Measurements from ENCODE around the gene IL12RB2. TPM values are rescaled to one million over a fixed set of nuclear protein-coding genes. Genes with fewer than 3 reads are reported as not detected.

The IL12RB2 gene
- total RNA-seq, 1 experiment from 2014 or later: not detected

DNA sequence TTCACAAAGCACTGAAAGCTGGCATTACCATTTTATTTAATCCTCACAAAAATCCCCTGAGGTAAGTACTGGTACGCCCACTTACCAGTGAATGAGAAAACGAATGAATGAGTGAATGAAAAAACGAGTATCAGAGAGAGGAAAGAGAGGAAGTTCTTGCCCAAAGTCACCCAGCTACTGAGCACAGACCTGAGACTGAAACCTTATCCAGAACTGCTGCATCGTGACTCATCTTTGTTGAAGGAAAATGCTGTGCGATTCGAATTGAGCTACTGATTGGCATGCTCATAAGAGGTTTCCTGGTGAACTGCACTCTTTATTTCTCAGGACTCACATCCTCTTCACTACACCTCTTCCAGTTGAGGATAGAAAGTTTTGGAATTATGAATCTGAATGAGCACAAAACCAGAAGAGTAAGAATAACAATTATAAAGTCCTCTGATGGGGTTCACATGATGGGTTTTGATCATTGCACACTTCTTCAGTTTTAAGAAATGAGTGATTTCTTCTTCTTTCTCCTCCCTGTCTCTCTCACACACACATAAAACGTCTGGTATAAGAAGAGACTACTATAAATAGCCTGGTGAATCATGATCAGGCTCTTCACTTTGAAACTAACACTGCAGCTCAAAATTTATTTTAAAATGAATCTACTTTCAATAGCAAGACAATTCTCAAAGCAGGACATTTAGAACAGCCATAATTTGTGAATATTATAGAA lies 32.1 kb downstream of the IL12RB2 start:
- CTCF ChIA-PET: interaction anchor here (1.2 kb wide), 1 partner anchor 127 kb away, joined by 3 read pairs; no protein-coding TSS in a partner anchor
- no TSS peak for BruUV-seq (replicated peaks)
- TF ChIP-seq CTCF (IDR thresholded peaks at IDR 0.05; ENCODE audit: unreplicated experiment): no peak
- Mint-ChIP-seq H3K9me3 (ENCODE audit: low read depth, unreplicated experiment) (no peaks in the 10 kb centered on the region), H3K4me3 (ENCODE audit: low read depth, unreplicated experiment) (no peak overlapping the region), H3K27ac (ENCODE audit: unreplicated experiment) (no peak overlapping the region), H3K4me1 (ENCODE audit: low read depth, unreplicated experiment) (no peaks in the 10 kb centered on the region), H3K27me3 (ENCODE audit: unreplicated experiment) (no peaks in the 10 kb centered on the region), H3K36me3 (ENCODE audit: insufficient read depth, unreplicated experiment) (no peaks in the 10 kb centered on the region)
- intact Hi-C loops (cut with micrococcal nuclease; ENCODE audit: unreplicated experiment): loop anchor here (10.0 kb wide), 1 partner anchor 105 kb away; no protein-coding TSS in a partner anchor
- no peak for DNase-seq

GRCh38 chr1:67342076-67342890 lies 34.6 kb downstream of the IL12RB2 start:
- CTCF ChIA-PET: no interaction called here
- Mint-ChIP-seq H3K36me3 (ENCODE audit: insufficient read depth, unreplicated experiment) (peaks cover 4% of the 10 kb centered on the region), H3K4me1 (ENCODE audit: low read depth, unreplicated experiment) (no peaks in the 10 kb centered on the region), H3K9me3 (ENCODE audit: low read depth, unreplicated experiment) (no peaks in the 10 kb centered on the region), H3K4me3 (ENCODE audit: low read depth, unreplicated experiment) (no peak overlapping the region), H3K27me3 (ENCODE audit: unreplicated experiment) (no peaks in the 10 kb centered on the region), H3K27ac (ENCODE audit: unreplicated experiment) (no peak overlapping the region)
- BruUV-seq (replicated peaks): no TSS peak
- DNase-seq: no peak
- TF ChIP-seq CTCF (IDR thresholded peaks at IDR 0.05; ENCODE audit: unreplicated experiment): no peak
- intact Hi-C loops (cut with micrococcal nuclease; ENCODE audit: unreplicated experiment): loop anchor here (10.0 kb wide), 1 partner anchor 107 kb away; no protein-coding TSS in a partner anchor

- no peak overlapping the region for H3K4me3 Mint-ChIP-seq (ENCODE audit: low read depth, unreplicated experiment)
- no peak overlapping the region for H3K27ac Mint-ChIP-seq (ENCODE audit: unreplicated experiment)
- intact Hi-C loops (cut with micrococcal nuclease; ENCODE audit: unreplicated experiment): loop anchor here (10.0 kb wide), 1 partner anchor 111 kb away; no protein-coding TSS in a partner anchor
- H3K9me3 Mint-ChIP-seq (ENCODE audit: low read depth, unreplicated experiment): no peaks in the 10 kb centered on the region
- CTCF ChIA-PET: no interaction called here
- no peaks in the 10 kb centered on the region for H3K27me3 Mint-ChIP-seq (ENCODE audit: unreplicated experiment)
- no peaks in the 10 kb centered on the region for H3K4me1 Mint-ChIP-seq (ENCODE audit: low read depth, unreplicated experiment)
- no peak for DNase-seq
- no peak for TF ChIP-seq CTCF (IDR thresholded peaks at IDR 0.05; ENCODE audit: unreplicated experiment)
- BruUV-seq (replicated peaks): no TSS peak
- H3K36me3 Mint-ChIP-seq (ENCODE audit: insufficient read depth, unreplicated experiment): peaks cover 4% of the 10 kb centered on the region
These were observed 37.9 kb downstream of the IL12RB2 start for GRCh38 chr1:67345556-67345955.

GRCh38 chr1:67346982-67347381 lies 39.3 kb downstream of the IL12RB2 start:
- Mint-ChIP-seq H3K27ac (ENCODE audit: unreplicated experiment) (no peak overlapping the region), H3K9me3 (ENCODE audit: low read depth, unreplicated experiment) (no peaks in the 10 kb centered on the region), H3K27me3 (ENCODE audit: unreplicated experiment) (no peaks in the 10 kb centered on the region), H3K4me1 (ENCODE audit: low read depth, unreplicated experiment) (no peaks in the 10 kb centered on the region), H3K36me3 (ENCODE audit: insufficient read depth, unreplicated experiment) (peaks cover 4% of the 10 kb centered on the region), H3K4me3 (ENCODE audit: low read depth, unreplicated experiment) (no peak overlapping the region)
- DNase-seq: no peak
- intact Hi-C loops (cut with micrococcal nuclease; ENCODE audit: unreplicated experiment): loop anchor here (1.0 to 10.0 kb wide), 2 partner anchors 112 to 153 kb away; no protein-coding TSS in a partner anchor
- no TSS peak for BruUV-seq (replicated peaks)
- CTCF ChIA-PET: interaction anchor here (0.6 to 2.6 kb wide), 3 partner anchors 9 to 154 kb away, joined by 3 to 8 read pairs (median 5); no protein-coding TSS in a partner anchor
- TF ChIP-seq CTCF (IDR thresholded peaks at IDR 0.05; ENCODE audit: unreplicated experiment): no peak
